Measurements from ENCODE around the gene NRF1.

The NRF1 gene

DNA sequence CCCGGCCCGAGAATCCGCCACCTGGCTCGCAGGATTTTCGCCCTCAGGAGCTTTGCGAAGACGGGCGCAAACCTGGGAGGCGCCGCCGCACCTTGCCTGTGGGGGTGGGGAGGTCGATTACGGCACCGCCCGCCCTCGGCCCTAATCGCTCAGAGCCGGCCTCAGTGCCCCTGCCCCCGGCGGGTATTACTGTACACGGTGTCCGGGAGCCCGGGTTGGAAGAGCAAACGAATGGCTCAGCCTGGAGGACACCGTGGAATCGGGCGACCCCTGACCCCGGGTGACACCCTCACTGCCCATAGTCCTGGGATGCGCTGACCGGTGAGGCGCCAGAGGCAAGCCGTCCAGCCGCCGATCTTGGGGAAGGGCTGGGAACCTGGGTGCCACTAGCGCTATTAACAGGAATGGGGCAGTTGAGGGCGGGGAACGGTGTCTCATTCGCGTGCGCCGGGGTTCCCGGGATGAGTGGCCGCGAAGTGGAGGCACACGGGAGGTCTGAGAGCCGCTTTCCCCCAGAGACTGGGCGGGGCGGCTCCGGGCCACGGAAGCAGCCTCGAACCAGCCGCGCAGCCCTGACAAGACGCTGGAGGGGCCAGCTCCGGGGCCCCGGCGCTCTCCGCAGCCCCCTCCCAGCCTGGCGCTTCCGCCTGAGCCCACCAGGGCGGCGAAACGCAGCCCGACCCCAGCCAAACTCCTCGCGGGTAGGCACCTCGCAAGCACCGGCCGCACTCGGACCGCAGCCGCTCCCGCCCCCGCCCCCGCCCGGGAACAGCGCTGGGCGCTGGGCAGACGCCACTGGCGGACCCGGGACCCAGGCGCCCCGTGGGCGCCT lies 167.5 kb downstream of the NRF1 start:
- in situ Hi-C loops (cut with HindIII; ENCODE audit: low sequenced_read_pairs): no loop called here

GRCh38 chr7:129779602-129780256 lies 168.2 kb downstream of the NRF1 start:
- in situ Hi-C loops (cut with HindIII; ENCODE audit: low sequenced_read_pairs): no loop called here

GRCh38 chr7:129780257-129780973 lies 168.9 kb downstream of the NRF1 start:
- in situ Hi-C loops (cut with HindIII; ENCODE audit: low sequenced_read_pairs): no loop called here

DNA sequence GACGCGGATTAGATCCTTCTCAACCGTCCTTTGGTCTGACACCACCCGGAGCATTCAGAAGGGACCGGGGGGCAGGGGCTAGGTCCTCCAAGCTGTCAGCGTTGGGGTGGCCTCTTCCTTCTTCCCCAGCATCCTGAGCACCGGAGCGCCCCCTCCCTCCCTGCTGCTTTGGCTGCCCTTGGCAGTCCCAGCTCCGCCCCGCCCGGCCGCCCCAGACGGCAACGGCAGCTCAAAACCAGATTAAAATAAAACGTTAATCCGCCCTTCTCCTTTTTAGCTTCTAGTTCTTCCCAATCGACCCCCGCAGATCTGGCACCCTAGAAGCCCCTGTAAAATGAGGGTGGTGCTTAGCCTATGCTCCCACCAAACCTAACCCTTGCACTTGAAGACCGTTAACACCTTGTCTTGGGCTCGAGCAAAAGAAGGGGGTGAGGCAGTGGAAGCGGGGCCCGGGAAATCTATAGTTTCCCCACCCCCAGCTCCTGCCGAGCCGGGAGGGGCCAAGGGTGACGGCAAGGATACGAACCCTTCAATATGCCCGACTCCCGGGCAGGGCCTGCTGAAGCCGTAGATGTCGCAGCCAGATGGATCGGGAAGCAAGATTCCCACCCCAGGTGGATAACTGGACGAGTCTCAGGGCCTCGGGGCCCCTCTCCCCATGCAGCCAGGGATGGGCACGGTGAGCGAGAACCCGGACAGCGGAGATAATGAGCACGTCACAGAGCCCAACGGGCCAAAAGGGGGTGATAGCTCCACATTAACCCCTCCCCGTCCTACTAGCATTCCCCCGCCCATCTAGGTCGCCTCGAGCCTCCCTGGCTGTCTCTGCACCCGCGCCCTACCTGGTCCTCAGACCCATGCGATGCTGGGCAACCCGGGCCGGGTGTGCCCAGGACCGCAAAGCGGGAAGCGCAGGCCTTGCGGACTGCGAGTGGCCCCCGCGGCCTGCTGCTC lies 169.7 kb downstream of the NRF1 start:
- in situ Hi-C loops (cut with HindIII; ENCODE audit: low sequenced_read_pairs): no loop called here

GRCh38 chr7:129781928-129782817 lies 170.7 kb downstream of the NRF1 start:
- in situ Hi-C loops (cut with HindIII; ENCODE audit: low sequenced_read_pairs): no loop called here

DNA sequence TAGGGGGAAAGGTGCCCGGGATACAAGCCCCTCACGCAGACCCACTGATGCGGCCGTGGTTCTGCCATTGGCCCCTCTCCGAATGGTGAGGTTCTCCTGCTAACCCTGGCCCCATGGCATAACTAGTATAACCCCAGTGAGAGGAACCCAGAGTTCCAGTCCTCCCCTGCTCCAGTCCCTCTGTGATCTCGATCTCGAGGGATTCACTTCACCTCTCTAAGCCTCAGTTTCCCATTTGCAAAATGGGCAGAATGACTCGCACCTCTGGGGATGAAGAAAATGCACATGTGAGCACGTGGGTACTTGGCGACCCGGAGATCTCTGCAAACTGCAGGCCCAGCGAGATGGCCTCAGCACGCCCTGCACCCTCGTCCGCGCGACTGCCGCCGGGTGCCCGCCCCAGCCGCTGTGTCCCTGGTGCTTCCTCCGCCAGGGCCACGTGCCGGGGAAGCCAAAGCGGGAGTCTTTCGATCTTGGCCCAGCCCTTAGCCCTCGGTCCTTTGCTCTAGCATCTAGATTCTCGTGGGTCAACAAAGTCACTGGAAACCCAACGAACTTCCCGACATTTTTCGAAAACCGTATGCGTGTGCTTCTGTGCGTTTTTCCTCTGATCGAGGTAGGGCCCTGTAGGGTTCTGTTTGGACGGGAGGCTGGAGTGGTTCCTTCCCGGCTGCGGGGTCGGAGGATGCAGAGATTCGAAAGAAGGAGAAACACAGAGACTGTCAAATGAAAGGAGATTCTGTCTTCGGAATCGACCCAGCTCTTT lies 171.5 kb downstream of the NRF1 start:
- in situ Hi-C loops (cut with HindIII; ENCODE audit: low sequenced_read_pairs): no loop called here

DNA sequence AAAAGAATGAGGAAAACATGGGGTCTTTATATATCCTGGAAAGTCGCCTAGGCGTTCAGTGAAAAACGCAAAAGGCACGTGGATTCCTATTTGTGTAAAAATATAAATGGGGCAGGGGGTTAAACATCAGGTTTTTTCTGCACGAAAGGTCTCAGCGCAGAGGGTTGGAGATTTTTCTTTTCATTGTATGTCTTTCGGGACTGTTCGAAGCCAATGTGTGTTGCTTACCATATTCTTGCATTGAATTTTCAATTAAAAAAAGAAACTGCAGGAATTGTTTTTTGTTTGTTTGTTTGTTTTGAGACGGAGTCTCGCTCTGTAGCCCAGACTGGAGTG lies 172.0 kb downstream of the NRF1 start:
- in situ Hi-C loops (cut with HindIII; ENCODE audit: low sequenced_read_pairs): no loop called here

- in situ Hi-C loops (cut with HindIII; ENCODE audit: low sequenced_read_pairs): no loop called here
Measured at GRCh38 chr7:129784437-129784782, 172.9 kb downstream of the NRF1 start.

DNA sequence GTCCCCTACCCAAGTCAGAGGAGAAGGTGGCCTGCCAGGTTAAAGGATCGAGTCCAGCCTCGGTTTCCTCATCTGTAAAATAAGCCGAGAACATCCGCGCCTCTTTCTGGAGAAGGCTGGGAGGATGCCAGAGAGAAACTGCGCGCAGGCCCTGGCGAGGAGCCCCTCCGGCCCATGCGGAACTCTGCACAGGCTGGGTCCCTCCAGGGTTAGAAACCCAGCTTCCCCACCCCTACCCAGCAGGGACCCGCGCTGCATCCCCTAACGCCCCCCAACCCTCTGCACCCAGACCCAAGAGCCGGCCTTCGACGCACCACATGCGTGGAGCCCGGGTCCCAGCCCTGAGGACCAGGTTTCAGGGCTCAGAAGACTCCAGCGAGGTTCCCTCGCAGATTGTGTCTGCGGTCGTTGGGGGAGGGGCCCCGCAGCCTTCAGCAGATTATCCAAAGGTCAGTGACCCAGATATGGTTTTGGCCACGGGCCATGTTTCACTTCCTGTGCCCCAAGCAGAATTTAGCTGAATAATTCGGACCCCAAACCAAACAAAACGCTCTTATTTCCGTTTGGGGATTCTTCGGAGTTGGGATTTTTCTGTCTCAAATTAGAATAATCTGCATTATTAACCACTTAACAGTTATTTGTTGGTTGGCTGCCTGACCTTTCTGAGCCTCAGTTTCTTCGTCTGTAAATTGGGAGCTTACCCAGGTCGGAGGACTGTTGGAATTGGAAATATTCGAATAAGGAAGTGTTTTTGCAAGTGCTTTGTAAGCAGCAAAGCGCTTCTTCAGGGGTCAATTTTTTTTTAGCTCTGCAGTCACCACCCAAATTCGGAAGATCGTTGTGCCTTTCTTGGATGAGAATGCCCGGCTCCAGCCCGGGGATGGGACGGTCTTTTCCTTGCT lies 173.5 kb downstream of the NRF1 start:
- in situ Hi-C loops (cut with HindIII; ENCODE audit: low sequenced_read_pairs): no loop called here

- in situ Hi-C loops (cut with HindIII; ENCODE audit: low sequenced_read_pairs): no loop called here
Measured at GRCh38 chr7:129785685-129786514, 174.4 kb downstream of the NRF1 start.

GRCh38 chr7:129786825-129787563 lies 175.5 kb downstream of the NRF1 start:
- in situ Hi-C loops (cut with HindIII; ENCODE audit: low sequenced_read_pairs): no loop called here

DNA sequence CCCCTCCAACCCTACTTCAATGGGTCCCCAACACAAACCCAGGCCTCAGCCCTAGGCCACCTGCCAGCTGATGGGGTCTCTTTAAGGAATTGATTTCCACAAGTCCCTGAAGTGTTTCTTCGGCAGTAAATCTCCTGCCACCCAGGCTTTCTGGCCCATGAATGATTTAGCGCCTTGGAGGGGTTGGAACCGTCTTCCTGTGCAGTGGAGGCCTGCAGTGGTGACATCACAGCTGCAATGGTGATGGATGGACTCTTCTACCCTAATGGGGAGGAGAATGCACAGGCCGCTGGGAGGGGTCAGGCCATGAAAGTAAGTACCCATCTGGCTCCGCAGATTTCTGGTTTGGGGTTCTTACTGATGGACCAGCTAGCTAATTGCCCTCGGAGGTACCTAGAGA lies 177.5 kb downstream of the NRF1 start:
- in situ Hi-C loops (cut with HindIII; ENCODE audit: low sequenced_read_pairs): no loop called here

DNA sequence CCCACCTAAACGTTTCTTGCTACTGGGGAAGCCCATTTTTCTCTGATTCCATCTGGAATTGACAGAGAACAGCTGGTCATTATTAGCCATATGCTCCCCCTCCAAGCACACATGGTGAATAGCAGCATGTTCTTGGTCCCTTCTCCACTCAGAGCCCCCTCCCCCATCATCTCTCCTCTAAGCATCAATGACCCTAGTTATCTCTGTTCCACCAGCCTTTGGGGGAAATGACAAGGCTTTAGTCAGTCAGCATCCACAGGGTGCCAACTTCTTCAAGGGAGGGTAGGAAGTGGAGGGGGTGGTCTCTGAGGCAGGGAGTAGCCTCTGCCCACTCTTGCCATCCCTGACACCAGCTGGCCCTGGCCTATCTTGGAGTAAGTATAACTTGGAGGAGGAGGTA lies 178.1 kb downstream of the NRF1 start:
- in situ Hi-C loops (cut with HindIII; ENCODE audit: low sequenced_read_pairs): no loop called here

GRCh38 chr7:129790136-129790535 lies 178.6 kb downstream of the NRF1 start:
- in situ Hi-C loops (cut with HindIII; ENCODE audit: low sequenced_read_pairs): no loop called here

DNA sequence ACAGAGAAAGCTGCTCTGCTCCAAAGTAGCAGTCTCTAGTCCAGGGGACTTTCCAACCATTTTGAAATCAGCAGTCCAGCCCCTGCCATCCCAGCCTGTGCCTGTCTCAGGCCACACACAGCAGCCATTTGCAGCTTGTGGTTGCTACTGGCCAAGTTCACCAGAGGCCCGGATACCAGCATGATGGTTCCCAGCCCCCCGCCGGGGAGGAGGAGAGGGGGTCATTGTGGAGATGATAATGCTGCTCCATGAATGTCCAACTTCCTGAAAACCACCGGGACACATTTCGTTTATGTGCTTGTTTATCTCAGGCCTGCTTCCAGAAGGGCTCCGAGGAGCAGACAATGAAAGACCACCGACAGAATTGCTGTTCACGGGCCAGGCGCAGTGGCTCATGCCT lies 181.2 kb downstream of the NRF1 start:
- in situ Hi-C loops (cut with HindIII; ENCODE audit: low sequenced_read_pairs): no loop called here

DNA sequence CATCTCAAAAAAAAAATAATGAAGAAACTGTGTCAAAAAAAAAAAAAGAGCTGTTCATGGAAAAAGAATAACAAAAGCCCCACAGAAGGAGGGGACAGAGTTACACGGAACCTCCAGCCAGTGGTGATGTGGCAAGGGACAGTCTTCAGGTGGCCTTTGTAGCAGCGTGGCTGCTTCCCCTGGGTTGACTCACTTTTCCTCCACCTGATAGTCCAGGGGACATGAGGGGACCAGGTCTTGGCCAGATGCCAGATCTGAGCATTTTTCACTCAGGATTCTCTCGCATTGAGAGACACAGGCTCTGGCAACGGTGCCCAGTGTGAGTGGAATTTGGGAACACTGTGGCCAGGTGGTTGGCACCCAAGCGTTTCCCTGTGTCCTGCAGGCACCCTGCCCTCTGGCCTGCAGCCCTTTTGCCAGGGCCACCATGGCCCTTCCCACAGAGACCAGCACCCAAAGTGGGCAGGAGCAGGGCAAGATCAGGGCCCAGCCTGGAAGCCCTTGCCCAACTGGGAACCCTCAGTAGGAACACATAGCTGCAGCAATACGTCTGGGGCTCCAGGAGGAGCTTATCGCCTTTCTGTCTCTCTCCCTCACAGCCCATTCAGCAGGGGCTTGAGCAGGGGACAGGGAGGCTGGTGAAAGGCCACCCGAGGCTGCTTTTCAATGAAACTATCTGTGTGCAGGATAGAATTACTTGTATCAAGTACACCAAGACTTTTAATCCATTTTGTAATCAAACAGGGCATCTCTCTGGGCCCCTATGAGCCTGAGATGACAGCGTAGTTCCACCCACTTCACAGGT lies 182.2 kb downstream of the NRF1 start:
- in situ Hi-C loops (cut with HindIII; ENCODE audit: low sequenced_read_pairs): no loop called here
